HL-60/S4 (cell line): Measurements from ENCODE around the gene DAZL.

Experiments
- in situ Hi-C: fragments of 300-500 bp; cut with MboI; formaldehyde crosslinking; loops from 2 replicates; pipeline ENCODE4 v1.14.3; 2022; ENCODE audit warnings: low sequenced_read_pairs

DAZL gene

GRCh38 chr3:16604887-16605602 is at the start of gene DAZL:
Gene DAZL, minus strand, starts transcription at chr3:16605423. Its CDS starts 218 bp downstream, at chr3:16605205.
- in situ Hi-C loops, result loop anchor here (10.0 to 25.0 kb wide), 3 partner anchors 630 to 1232 kb away; no protein-coding TSS in a partner anchor

- in situ Hi-C loops, result no loop called here
Measured at GRCh38 chr3:16654976-16655375, 49.8 kb upstream of the DAZL start.

- in situ Hi-C loops, result no loop called here
Measured at GRCh38 chr3:16653712-16654111, 48.5 kb upstream of the DAZL start.

GRCh38 chr3:16647668-16648067 is 42.4 kb upstream of the DAZL start:
- in situ Hi-C loops, result no loop called here

GRCh38 chr3:16639806-16640205 is 34.6 kb upstream of the DAZL start:
- in situ Hi-C loops, result no loop called here

- in situ Hi-C loops, result no loop called here
Measured at GRCh38 chr3:16633948-16634347, 28.7 kb upstream of the DAZL start.

GRCh38 chr3:16632395-16632794 is 27.2 kb upstream of the DAZL start:
- in situ Hi-C loops, result no loop called here

- in situ Hi-C loops, result loop anchor here (25.0 kb wide), 2 partner anchors 794 to 1219 kb away; no protein-coding TSS in a partner anchor
Measured at GRCh38 chr3:16618721-16619120, 13.5 kb upstream of the DAZL start.

GRCh38 chr3:16617155-16617554 is 11.9 kb upstream of the DAZL start:
- in situ Hi-C loops, result loop anchor here (25.0 kb wide), 2 partner anchors 795 to 1220 kb away; no protein-coding TSS in a partner anchor

GRCh38 chr3:16616083-16616482 is 10.9 kb upstream of the DAZL start:
- in situ Hi-C loops, result loop anchor here (25.0 kb wide), 2 partner anchors 796 to 1221 kb away; no protein-coding TSS in a partner anchor

GRCh38 chr3:16614033-16615031 is 9.1 kb upstream of the DAZL start:
- in situ Hi-C loops, result loop anchor here (25.0 kb wide), 2 partner anchors 798 to 1223 kb away; no protein-coding TSS in a partner anchor

GRCh38 chr3:16609927-16610580 is 4.8 kb upstream of the DAZL start:
- in situ Hi-C loops, result loop anchor here (10.0 to 25.0 kb wide), 3 partner anchors 625 to 1227 kb away; no protein-coding TSS in a partner anchor

- in situ Hi-C loops, result loop anchor here (10.0 to 25.0 kb wide), 3 partner anchors 626 to 1228 kb away; no protein-coding TSS in a partner anchor
Measured at GRCh38 chr3:16608816-16609215, 3.6 kb upstream of the DAZL start.

- in situ Hi-C loops, result loop anchor here (10.0 to 25.0 kb wide), 3 partner anchors 627 to 1230 kb away; no protein-coding TSS in a partner anchor
Measured at GRCh38 chr3:16607718-16608117, 2.5 kb upstream of the DAZL start.

- in situ Hi-C loops, result loop anchor here (10.0 to 25.0 kb wide), 3 partner anchors 628 to 1231 kb away; no protein-coding TSS in a partner anchor
Measured at GRCh38 chr3:16606398-16606797, 1.2 kb upstream of the DAZL start.

GRCh38 chr3:16605966-16606365 is 743 bp upstream of the DAZL start:
- in situ Hi-C loops, result loop anchor here (10.0 to 25.0 kb wide), 3 partner anchors 629 to 1231 kb away; no protein-coding TSS in a partner anchor

GRCh38 chr3:16604433-16604832 is 790 bp downstream of the DAZL start:
- in situ Hi-C loops, result loop anchor here (10.0 to 25.0 kb wide), 3 partner anchors 630 to 1233 kb away; no protein-coding TSS in a partner anchor

GRCh38 chr3:16601537-16602005 is 3.7 kb downstream of the DAZL start:
- in situ Hi-C loops, result loop anchor here (10.0 to 25.0 kb wide), 3 partner anchors 633 to 1236 kb away; no protein-coding TSS in a partner anchor

- in situ Hi-C loops, result loop anchor here (10.0 to 25.0 kb wide), 3 partner anchors 634 to 1236 kb away; no protein-coding TSS in a partner anchor
Measured at GRCh38 chr3:16600780-16601536, 4.3 kb downstream of the DAZL start.
